Measurements from ENCODE around the gene SMIM41.
A peak's percentile ranks its signal among the peaks of the same experiment; 100 is the strongest.

SMIM41 gene

DNA sequence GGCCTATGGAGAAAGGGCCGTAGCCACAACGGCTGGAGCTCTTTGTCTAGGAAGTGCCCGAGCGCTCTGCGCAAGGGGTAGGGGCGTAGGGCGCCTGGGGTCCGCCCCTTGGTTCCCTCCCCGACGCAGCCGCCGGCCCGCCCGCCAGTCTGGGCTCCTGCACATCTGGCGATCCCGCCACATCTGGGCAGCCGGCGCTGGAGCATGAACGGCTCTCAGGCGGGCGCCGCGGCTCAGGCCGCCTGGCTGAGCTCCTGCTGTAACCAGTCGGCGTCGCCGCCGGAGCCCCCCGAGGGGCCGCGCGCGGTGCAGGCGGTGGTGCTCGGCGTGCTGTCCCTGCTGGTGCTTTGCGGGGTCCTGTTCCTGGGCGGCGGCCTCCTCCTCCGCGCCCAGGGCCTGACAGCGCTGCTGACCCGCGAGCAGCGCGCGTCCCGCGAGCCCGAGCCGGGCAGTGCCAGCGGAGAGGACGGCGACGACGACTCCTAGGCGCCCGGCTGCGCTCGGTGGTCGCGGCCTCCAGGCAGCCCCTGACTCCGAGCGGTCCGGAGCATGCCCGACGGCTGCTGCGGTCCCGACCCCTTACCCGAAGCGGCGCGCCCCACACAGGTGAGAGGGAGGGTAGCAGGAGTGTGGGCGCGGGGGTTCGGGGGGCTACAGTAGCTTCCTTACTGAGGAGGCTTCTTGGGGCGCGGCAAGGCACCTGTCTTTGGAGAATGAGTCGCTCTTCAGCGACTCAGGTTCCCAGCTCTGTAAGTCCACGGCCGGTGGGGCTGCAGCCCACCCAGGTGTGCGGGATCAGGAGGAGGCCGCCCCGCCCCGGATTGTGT, at the start of gene SMIM41:
Gene SMIM41 (plus strand): TSS at position 129 of the 827 bp plus-strand sequence. CDS start 76 bp downstream, at position 205.
- no peak for DNase-seq (ENCODE audit: low read depth in 2 of 2)

DNA sequence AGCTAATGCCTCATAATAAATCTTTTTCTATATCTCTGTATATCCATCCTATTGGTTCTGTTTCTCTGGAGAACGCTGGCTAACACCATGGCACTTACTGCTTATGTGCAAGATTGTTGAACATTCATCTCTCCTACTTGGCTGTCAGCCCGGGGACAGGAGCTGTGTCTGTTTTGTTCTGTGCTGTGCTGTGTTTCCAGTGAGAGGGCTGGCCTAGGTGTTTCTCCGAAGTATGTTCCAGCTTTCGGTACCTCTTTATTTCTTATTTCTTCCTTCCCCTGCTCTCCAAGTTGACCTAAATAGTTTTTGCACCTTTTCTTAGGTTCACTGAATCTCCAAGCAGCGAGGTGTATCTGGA, 47.1 kb upstream of the SMIM41 start:
- no peak for DNase-seq (ENCODE audit: low read depth in 2 of 2)

DNA sequence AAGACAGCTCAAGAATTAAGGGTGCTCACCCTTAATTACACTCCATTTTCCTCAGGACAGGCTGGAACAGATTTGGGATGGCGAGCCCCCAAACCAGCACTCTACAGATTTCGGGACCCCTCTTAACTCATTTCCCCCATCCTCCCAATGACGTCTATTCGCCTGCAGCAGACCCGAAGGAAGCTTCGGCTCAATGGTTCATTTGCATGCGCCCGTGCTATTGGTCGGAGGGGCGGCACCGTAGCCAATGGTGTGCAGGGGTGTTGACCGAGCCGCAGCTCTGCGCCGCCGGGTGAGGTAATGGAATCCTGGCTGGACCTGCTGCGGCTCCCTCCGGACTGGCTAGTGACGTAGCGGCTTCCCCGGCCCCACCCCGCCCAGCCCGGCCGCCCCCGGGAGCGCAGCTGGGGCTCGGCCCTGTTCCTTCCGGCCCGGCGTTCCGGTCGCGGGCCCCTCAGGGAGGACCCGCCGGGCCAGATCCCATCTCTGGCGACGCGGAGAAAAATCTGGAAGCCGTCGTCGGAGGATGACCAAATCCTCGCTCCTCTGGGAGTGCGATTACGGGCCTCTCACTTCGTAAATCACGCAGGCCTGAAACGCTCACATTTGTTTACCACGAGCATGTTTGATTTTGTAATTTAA, 46.6 kb upstream of the SMIM41 start:
- DNase-seq (ENCODE audit: low read depth in 2 of 2), result peak; percentile 64 to 82

DNA sequence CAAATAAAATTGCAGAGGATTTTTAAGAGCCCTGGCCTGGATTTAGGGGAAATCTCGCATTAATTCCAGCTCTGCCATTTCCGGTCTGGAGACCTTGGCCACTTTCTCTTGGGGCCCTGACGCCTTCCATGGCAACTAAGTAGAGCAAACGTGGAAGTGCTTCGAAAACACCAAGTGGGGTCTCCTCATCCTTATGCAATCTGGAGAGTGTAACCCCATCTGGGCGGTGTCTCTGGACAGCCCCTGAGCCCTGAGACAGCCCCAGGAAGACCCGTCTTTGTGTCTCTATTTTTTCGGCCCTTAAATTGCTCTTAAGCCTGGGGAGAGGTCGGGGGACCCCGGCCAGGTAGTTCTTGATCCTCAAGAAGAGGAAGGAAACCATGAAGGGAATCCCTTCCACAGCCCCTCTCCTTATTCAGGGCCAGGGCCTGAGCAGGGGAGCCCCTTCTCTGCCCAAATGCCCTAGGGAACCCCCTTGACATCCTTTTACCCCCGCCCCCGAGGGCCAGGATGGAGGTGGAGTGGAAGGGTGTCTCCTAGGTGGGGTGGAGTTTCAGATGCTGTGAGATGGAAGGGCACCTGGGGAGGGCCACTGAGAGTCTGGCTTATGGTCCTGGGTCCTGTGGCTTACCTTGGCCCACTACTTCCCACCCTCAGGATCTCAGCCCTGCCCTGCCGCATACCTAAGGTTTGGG, 45.9 kb upstream of the SMIM41 start:
- DNase-seq (ENCODE audit: low read depth in 2 of 2), result no peak

DNA sequence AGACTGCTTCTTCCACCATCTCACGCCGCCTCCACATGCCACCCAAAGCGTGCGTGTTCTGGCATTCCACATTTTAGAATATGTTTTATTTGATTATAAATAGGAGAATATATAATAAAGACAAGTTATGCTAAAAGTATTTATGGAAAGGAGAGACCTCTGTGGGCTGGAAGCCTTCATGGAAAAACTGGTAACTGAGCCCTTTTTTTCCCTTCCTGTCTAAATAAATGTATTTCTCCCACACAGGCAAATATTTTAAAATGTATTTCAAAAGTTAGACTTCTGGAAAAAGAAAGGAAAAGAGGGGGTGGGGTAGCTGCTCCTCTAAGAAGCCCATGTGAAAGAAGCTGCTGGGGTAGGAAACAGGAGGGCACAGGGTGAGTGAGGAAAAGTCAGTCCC, 44.3 kb upstream of the SMIM41 start:
- no peak for DNase-seq (ENCODE audit: low read depth in 2 of 2)

DNA sequence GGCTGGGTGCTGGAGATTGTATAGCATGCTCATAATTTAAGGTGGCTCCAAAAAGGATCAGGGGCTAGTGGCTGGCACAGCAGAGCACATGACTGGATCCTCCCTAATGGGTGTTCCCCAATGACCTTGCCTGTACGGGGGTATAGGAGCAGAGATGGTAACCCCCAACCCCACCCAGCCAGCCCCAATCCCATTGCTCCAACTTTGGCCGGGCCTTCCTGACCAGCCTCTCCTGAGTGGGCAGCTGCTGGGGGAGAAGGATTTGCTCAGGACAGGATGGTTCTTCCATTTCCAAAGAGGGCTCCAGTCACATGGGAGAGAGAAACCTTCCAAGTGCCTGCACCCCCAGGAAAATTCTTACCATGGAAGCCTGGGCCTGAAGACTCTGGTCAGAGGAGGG, 43.6 kb upstream of the SMIM41 start:
- DNase-seq (ENCODE audit: low read depth in 2 of 2), result no peak

DNA sequence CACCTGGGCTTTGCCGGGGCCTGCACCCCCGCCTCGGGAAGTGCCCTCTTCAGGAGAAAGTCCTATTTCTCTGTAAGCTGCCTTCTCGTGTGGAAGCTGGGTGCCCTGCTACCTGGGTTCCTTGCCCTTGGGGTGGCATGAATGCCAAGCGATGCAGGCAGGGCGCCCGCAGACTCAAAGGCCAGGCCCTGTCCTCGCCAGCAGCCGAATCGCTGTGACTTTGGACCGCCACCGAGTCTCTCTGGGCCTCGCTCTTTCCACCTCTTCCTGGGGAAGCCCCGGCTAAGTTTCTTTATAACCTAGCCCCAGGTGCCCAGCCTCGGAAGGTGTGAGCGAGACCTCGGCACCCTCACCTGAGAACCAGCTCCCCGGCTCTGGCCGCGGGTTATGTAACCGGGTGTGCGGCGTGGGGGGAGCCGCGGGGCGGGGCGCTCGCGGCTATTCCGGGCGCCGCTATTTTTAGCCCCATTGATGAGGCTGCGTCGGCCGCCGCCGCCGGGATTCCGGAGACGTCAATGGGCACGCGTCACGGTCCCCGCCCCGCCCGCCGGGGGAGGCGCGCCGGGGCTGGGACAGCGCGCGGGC, 42.8 kb upstream of the SMIM41 start:
- peak; percentile 57 to 80 for DNase-seq (ENCODE audit: low read depth in 2 of 2)

DNA sequence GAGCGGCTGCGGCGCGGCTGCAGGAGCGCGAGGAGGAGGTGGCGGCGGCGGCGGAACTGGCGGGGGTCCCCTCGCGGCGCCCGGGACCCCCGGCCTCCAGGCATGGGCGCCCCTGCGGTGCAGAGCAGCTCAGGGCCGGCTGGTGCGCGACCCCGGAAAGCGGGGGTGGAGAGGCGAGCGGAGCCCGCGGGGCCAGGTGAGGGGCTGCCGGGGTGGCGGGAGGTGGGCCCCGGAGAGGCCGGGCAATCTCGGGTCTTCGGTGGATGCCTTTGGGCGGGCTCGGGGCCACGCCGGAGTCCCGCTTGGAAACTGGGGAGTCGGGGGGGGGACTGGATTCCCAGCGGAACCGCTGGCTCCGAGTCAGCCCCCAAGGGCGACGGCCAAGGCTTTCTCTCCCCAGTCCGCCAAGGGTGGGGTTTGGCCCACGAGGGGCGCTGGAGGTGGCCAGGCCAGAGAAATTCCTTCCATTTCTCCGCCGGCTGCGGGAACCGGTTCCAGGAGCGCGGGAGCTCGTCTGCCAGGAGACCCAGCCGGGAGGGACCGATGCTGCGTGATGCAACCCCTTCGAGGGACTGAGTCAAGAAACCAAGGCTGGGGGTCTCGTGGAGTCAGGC, 42.1 kb upstream of the SMIM41 start:
- no peak for DNase-seq (ENCODE audit: low read depth in 2 of 2)

DNA sequence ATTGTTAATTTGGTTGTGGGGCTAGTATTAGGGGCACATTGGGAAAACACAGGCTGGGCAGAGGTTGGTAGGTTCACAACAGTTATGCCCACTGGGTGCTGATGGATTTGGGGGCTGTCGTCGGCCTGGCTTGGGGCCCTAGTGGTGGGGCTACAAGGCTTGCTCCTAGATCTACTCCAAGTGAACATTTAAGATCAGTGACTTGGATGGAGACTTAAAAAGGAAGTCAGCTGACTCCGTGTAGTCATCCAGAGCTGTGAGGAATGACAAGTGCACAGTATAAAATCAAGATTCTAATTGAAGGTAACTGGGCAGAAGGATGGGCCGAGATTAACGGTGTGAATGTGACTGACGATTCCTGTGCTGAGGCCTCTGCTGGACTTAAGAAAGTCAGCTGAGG, 41.1 kb upstream of the SMIM41 start:
- no peak for DNase-seq (ENCODE audit: low read depth in 2 of 2)

DNA sequence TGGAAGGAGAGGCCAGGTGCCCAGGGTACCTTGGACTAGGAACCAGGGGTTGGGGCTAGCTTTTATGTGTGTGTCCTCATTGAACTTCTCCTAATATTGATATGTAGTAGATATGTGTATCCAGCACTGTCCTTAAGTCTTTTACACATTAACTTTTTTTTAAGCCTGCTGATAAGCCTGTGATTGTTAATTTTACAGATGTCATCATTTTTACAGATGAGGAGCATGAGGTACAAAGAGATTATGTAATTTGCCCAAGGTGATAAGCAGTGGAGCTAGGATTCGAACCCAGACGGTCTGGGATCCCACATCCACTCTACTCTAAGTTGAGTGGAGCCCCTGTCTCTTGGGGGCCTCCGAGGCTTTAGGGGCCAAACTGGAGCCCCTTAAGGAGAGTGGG, 38.5 kb upstream of the SMIM41 start:
- DNase-seq (ENCODE audit: low read depth in 2 of 2), result no peak

DNA sequence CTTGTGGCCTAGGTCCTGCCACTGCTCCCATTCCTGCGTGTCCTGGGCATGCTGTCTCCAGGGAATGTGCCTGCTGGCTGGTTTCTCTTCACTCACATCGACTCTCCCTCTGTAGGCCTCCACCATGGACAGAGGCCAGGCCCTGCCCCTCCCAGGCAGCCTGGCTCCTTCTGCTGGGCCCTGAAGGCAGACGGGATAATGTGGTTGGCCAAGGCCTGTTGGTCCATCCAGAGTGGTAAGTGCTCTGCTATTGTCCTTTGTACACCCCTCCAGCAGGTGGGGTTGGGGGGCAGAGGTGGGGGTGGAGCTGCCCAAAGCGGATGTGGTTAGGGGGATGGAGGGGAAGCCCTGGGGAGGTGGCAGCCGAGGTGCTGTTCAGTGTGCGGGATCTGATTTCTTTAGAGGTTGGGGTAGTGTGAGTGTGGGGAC, 37.8 kb upstream of the SMIM41 start:
- DNase-seq (ENCODE audit: low read depth in 2 of 2), result no peak

DNA sequence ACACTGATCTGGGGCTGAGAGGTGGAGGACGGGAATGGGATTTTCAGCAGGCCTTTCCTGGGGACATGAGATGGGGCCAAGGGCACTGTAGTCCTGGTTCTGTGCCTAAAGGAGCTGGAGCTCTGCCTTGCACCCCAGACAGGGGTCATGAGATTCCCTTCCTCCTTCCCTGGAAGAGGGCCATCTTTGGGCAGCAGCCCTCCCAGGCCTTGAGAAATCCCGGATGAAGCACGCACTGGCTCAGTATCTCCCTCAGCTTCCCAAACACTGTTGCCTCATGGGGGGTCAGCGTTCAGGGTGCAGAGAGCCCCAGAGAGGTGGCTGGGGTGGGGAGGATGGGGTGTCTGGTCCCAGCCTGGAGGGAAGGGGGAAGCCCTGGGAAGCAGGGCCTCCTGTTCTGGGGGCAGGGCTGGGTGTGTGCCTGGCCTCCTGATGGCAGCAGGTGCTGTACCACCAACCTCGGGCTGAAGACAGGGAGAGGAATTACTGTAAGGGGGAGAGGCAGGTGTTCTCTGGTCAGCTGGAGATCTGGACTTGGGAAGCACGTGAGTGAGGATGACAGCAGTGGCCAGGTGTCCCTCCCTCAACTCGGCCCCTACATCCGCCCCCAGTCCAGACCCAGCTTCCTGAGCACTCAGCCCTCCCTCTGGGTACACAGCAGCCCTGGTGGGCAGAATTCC, 36.7 kb upstream of the SMIM41 start:
- DNase-seq (ENCODE audit: low read depth in 2 of 2), result no peak

DNA sequence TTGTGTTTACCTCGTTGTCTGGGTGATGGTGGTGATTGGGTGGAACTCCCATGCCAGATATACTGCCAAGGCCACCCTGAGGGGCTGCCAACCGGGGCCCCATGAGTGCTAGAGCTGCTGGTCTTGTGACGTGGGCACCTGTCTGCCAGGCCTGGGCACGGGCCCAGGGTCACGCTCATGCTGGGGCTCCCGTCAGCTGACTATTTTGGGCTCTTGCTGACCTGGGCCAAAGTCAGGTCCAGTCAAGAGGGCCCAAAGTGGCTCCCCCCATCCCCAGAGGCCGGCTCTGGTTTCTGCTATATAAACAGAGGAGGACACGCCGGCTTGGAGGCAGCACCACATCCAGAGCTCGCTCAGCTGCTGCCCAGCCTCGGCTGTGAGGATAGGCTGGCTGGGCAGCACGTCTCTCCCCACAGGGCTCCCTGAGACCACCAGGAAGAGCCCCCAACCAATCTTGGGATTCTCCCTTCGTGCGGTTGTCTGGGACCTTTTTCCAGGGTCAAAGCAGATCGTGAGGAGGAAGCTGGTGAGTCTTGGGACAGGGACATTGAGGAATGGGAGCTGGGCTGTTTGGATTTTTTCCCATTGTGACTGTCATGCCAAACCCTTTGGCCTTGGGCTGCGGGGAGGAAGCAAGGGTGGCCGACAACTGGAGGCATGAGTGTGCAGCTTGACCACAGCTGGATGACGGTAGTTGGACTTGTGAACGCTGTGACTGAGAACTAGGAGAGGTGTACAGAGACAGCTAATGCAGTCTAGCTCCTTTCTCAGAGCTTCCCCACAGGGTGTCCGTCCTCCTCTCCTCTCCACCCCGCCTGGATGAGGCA, 35.9 kb upstream of the SMIM41 start:
- DNase-seq (ENCODE audit: low read depth in 2 of 2), result no peak

DNA sequence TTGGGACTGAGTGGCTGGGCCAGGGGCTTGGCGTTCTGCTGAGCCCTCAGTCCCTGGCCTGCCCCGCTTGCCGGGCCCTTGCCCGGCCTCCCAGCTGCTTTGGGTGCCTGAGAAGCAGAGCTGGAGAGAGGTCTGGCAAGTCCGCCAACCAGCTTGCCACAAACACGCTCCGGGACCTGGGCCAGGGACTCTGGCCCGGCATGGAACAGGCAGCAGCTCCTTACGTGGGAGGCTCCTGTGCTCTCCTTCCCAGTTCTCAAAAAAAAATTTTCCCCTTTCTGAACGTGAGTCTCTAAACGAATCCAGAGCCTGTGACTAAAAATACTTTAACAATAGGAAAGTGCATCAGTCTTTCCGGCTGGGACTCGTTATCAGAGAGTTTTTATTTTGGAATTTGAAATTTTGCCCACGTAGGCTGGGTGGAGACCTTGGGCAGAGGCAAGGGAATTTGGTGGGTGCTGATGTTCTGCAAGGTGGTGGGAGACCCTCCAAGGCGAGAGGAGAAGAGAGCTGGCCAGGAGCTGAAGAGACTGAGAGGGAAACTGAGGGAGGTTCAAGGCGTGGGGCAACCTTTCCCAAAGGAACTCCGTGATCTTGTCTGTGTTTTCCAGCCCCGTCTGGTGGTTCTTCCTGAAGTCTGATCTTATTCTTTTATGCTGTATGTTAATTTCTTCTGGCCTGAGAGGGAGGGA, 35.1 kb upstream of the SMIM41 start:
- DNase-seq (ENCODE audit: low read depth in 2 of 2), result no peak

DNA sequence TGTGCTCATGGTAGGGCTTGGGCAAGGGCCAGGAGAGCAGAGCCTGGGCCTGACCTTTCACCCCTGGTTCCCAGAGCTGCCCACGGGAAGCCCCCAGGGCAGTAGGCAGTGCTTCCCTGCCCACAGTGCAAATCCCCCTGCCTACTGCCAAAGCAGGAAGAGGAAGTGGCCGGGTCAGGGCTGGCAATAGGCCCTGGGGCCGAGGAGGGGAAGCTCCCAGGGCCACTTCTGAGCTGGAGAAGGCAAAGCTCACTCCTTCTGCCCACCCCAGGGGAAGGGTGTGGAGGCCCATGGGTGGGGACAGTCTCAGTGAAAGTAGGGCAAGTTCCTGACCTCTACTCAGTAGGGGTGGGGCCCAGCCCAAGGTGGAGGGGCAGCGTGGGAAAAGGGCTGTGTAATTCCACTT, 33.7 kb upstream of the SMIM41 start:
- DNase-seq (ENCODE audit: low read depth in 2 of 2), result no peak

DNA sequence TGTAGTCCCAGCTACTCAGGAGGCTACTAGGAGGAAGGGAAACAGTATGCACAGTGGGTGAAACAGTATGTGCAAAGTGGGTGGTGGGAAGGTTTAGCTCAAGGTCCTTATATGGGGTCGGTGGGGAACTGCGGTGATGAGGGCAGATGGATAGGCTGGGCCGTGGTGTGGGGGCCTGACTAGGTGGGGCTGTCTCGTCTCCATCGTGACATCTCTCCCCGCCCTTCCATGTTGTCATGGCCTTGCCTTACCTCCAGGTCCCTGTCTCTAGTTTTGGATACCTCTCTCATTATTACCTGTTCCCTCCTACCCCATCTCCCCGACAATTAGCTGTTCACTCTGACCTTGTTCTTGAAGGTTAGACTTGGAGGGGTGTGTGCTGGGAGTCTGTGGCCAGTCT, 32.6 kb upstream of the SMIM41 start:
- no peak for DNase-seq (ENCODE audit: low read depth in 2 of 2)

DNA sequence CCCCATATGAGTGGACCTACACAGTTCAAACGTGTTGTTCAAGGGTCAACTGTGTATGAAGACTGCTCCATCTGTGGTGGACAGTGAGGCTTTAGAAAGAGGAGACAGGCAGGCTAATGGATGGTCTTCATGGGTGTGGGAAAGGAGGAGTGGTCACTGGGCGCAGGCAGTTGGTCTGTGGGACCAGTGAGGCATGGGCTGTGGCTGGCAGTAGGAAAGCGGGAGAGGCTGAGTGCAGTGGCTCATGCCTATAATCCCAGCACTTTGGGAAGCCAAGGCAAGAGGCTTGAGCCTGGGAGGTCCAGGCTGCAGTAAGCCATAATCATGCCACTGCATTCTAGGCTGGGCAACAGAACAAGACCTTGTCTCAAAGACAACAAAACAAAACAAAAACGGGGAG, 30.2 kb upstream of the SMIM41 start:
- DNase-seq (ENCODE audit: low read depth in 2 of 2), result no peak

DNA sequence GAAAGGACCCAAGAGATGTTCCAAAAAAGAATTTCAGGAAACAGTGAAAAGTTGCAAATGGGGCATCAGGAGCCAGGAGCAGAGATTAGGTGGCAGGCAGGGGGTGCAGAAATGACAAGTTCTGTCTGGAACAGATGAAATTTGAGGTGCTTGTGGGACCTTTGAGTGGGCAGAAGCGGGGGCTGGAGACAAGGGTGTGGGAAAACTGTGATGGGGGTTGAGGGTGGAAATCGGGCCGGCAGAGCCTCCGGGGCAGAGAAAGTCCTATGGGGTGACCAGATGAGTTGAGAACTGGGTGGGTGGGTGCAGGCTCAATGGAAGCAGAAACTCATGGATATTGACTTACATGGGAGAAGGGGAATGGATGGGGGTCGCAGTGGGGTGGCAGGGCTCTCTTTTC, 29.8 kb upstream of the SMIM41 start:
- no peak for DNase-seq (ENCODE audit: low read depth in 2 of 2)

DNA sequence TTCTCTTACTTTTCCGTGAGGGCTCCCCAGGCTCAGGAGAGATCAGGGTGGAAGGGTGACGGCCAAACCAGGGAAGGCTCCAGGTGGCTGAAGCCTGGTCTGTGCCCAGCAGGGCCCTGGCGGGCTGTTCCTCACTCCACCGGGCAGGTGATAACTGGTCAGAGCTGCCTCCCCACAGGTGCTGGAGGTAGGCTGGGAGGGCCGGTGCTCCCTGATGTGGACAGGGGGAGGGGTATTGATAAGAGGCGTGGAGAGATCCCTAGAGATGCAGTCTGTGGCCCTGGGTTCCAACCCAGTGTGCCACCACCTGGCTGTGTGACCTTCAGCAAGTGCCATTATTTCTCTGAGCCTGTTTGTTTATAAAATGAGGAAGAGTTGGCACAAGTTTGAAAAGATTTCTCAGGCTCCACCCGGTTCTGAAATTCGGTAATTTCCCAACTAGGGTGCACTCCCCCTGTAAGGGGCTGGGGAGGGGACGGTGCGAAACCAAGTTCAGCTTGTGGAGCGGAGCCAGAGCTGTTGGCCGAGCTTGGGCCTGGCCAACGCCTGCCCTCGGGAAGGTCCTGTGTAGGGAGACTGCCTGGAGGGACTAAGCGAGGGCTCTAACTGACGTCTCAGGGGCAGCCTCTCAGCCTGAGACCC, 29.3 kb upstream of the SMIM41 start:
- DNase-seq (ENCODE audit: low read depth in 2 of 2), result no peak
